ENCODE measurements around the gene PLCL2.
A peak's percentile ranks its signal among the peaks of the same experiment; 100 is the strongest.

Gene PLCL2

DNA sequence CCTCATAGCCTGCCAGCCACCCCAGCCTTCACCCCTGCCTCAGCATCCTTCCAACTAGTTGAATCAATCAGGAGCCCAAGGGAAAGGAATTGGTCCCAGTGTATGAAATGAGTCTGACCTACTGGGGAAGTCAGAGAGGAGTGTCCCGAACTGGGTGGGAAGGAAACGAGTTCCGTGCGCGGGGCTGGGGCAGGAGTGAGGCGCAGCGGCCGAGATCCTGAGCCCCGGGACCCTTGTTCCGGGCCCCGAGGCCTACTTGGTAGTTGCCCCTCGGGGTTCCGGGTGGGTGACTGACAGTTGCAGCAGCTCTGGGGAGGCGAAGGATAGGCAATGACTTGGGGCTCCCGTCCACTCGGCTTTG lies 1.1 kb upstream of the PLCL2 start:
- H3K79me2 ChIP-seq (ENCODE audit: control insufficient read depth, insufficient read depth, low read length, unreplicated experiment): peaks cover 28% of the 10 kb centered on the region
- H3K4me1 ChIP-seq (ENCODE audit: control insufficient read depth, insufficient read depth, low read length, unreplicated experiment): peaks cover 14% of the 10 kb centered on the region
- H3K27me3 ChIP-seq (ENCODE audit: insufficient read depth, low read length): no peaks in the 10 kb centered on the region
- no peak overlapping the region for H3K27ac ChIP-seq (ENCODE audit: low read depth, low read length)
- H2AFZ ChIP-seq (ENCODE audit: low read length, unreplicated experiment): no peak overlapping the region
- H3K36me3 ChIP-seq (ENCODE audit: insufficient read depth, low read length): no peaks in the 10 kb centered on the region
- H3K4me3 ChIP-seq (ENCODE audit: low read depth, low read length): peak overlapping the region; percentile 96

DNA sequence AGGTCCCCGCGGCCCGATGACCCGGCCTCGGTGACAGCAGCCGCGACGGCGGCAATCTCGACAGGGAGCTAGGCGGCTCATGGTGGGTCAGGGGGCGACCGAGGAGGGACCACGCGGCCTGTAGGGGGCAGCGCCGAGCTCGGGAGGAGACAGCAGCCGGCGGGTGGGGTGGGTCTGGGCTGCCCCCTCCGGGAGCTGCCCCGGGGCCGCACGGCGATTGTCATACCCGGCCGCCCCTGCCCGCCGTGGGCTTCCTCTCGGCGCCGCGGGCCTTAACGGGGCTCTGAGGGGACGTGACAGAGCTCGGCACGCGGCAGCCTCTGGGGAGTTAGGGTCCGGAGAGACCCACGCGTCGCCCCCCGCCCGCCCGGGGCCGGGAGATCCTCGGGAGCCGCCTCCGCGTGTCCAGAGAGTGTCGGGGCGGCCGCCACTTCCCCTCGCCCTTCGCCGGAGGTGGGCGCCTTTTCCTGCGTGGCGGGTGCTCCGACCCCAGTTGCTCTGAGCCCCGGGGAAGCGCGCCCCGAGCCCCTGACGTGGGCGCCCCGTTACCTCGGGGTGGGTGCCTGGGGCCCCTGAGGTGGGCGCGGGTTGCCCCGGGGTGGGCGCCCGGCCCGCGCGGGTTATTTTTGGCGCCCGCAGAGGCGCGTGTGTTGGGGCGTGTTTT lies 539 bp upstream of the PLCL2 start:
- Histone ChIP-seq H3K27ac (ENCODE audit: low read depth, low read length) (no peak overlapping the region), H3K4me1 (ENCODE audit: control insufficient read depth, insufficient read depth, low read length, unreplicated experiment) (peaks cover 19% of the 10 kb centered on the region), H3K79me2 (ENCODE audit: control insufficient read depth, insufficient read depth, low read length, unreplicated experiment) (peaks cover 33% of the 10 kb centered on the region), H3K27me3 (ENCODE audit: insufficient read depth, low read length) (no peaks in the 10 kb centered on the region), H2AFZ (ENCODE audit: low read length, unreplicated experiment) (peak overlapping the region; percentile 79), H3K4me3 (ENCODE audit: low read depth, low read length) (peak overlapping the region; percentile 96), H3K36me3 (ENCODE audit: insufficient read depth, low read length) (no peaks in the 10 kb centered on the region)

GRCh38 chr3:16885593-16886302 lies 993 bp downstream of the PLCL2 start:
- Histone ChIP-seq H3K36me3 (ENCODE audit: insufficient read depth, low read length) (no peaks in the 10 kb centered on the region), H3K79me2 (ENCODE audit: control insufficient read depth, insufficient read depth, low read length, unreplicated experiment) (peaks cover 42% of the 10 kb centered on the region), H3K27ac (ENCODE audit: low read depth, low read length) (peak overlapping the region; percentile 9; the same call in 1 of the 2 replicates), H2AFZ (ENCODE audit: low read length, unreplicated experiment) (peak overlapping the region; percentile 97), H3K27me3 (ENCODE audit: insufficient read depth, low read length) (no peaks in the 10 kb centered on the region), H3K4me1 (ENCODE audit: control insufficient read depth, insufficient read depth, low read length, unreplicated experiment) (peaks cover 34% of the 10 kb centered on the region), H3K4me3 (ENCODE audit: low read depth, low read length) (peak overlapping the region; percentile 96)

DNA sequence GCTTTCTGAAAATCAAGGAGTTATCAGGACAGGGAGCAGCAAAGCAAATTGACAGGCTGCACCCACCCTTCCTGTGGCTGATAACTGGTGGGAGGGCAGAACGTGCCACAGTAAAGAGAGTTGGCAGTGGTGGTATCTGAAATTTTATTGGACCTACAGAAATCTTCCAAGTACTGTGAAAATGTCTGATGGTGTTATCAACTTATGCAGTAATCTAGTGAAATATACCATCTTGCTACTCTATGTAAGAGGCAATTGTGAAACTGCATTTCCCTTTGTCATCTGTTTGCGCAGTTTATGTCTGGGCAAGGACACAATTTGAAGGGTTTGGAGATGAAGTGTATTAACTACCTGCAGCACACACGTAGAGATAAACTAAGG lies 1.5 kb downstream of the PLCL2 start:
- peak overlapping the region; percentile 97 for H2AFZ ChIP-seq (ENCODE audit: low read length, unreplicated experiment)
- peak overlapping the region; percentile 9; the same call in 1 of the 2 replicates for H3K27ac ChIP-seq (ENCODE audit: low read depth, low read length)
- peak overlapping the region; percentile 96 for H3K4me3 ChIP-seq (ENCODE audit: low read depth, low read length)
- peaks cover 45% of the 10 kb centered on the region for H3K79me2 ChIP-seq (ENCODE audit: control insufficient read depth, insufficient read depth, low read length, unreplicated experiment)
- H3K27me3 ChIP-seq (ENCODE audit: insufficient read depth, low read length): no peaks in the 10 kb centered on the region
- no peaks in the 10 kb centered on the region for H3K36me3 ChIP-seq (ENCODE audit: insufficient read depth, low read length)
- H3K4me1 ChIP-seq (ENCODE audit: control insufficient read depth, insufficient read depth, low read length, unreplicated experiment): peaks cover 38% of the 10 kb centered on the region

DNA sequence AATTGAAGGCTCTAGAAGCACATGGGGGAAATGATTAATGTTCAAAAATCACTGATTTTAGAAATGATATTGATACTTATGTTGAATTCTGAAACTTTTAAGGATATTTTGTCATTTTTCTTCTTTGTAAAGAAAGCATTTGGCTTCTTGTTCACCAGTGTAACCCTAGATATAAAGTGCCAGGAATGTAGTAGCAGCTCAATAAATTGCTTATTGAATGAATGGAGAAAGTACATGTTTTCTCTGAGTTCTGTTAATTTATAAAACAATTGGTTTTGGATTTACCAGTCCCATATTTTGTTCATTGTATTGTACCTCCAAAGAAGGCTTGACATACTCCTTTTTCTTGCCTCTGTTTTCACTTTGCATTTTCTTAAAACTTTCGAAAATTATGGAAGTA lies 2.4 kb downstream of the PLCL2 start:
- H3K27ac ChIP-seq (ENCODE audit: low read depth, low read length): no peak overlapping the region
- H2AFZ ChIP-seq (ENCODE audit: low read length, unreplicated experiment): peak overlapping the region; percentile 89
- peak overlapping the region; percentile 96 for H3K4me3 ChIP-seq (ENCODE audit: low read depth, low read length)
- H3K27me3 ChIP-seq (ENCODE audit: insufficient read depth, low read length): no peaks in the 10 kb centered on the region
- peaks cover 51% of the 10 kb centered on the region for H3K79me2 ChIP-seq (ENCODE audit: control insufficient read depth, insufficient read depth, low read length, unreplicated experiment)
- H3K36me3 ChIP-seq (ENCODE audit: insufficient read depth, low read length): no peaks in the 10 kb centered on the region
- H3K4me1 ChIP-seq (ENCODE audit: control insufficient read depth, insufficient read depth, low read length, unreplicated experiment): peaks cover 38% of the 10 kb centered on the region

DNA sequence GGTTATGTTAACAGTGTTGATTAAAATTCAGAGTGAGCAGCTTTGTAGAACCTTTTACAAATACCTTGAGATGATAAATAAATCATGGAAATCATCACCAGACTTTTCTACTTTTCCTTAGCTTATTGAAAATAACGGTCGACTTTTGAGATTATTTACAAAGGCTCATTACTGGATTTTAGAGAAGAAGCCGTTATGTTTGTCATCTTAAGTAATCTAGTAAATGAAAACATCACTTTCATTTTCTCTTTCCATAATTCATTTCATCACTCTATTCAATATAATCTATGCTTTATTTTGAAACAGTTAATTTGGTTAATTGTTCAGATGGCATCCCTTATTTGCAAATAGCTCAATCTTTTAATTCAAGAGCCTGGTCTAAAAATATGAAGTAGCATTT lies 3.6 kb downstream of the PLCL2 start:
- Histone ChIP-seq H3K79me2 (ENCODE audit: control insufficient read depth, insufficient read depth, low read length, unreplicated experiment) (peaks cover 59% of the 10 kb centered on the region), H3K4me3 (ENCODE audit: low read depth, low read length) (peak overlapping the region; percentile 96), H3K27ac (ENCODE audit: low read depth, low read length) (peak overlapping the region; percentile 23), H2AFZ (ENCODE audit: low read length, unreplicated experiment) (peak overlapping the region; percentile 89), H3K4me1 (ENCODE audit: control insufficient read depth, insufficient read depth, low read length, unreplicated experiment) (peaks cover 38% of the 10 kb centered on the region), H3K27me3 (ENCODE audit: insufficient read depth, low read length) (no peaks in the 10 kb centered on the region), H3K36me3 (ENCODE audit: insufficient read depth, low read length) (no peaks in the 10 kb centered on the region)

GRCh38 chr3:16888785-16889607 lies 4.2 kb downstream of the PLCL2 start:
- no peaks in the 10 kb centered on the region for H3K36me3 ChIP-seq (ENCODE audit: insufficient read depth, low read length)
- peaks cover 65% of the 10 kb centered on the region for H3K79me2 ChIP-seq (ENCODE audit: control insufficient read depth, insufficient read depth, low read length, unreplicated experiment)
- peak overlapping the region; percentile 89 for H2AFZ ChIP-seq (ENCODE audit: low read length, unreplicated experiment)
- peaks cover 38% of the 10 kb centered on the region for H3K4me1 ChIP-seq (ENCODE audit: control insufficient read depth, insufficient read depth, low read length, unreplicated experiment)
- H3K27me3 ChIP-seq (ENCODE audit: insufficient read depth, low read length): no peaks in the 10 kb centered on the region
- peak overlapping the region; percentile 96 for H3K4me3 ChIP-seq (ENCODE audit: low read depth, low read length)
- peak overlapping the region; percentile 23 for H3K27ac ChIP-seq (ENCODE audit: low read depth, low read length)

- Histone ChIP-seq H2AFZ (ENCODE audit: low read length, unreplicated experiment) (no peak overlapping the region), H3K79me2 (ENCODE audit: control insufficient read depth, insufficient read depth, low read length, unreplicated experiment) (peaks cover 67% of the 10 kb centered on the region), H3K4me1 (ENCODE audit: control insufficient read depth, insufficient read depth, low read length, unreplicated experiment) (peaks cover 38% of the 10 kb centered on the region), H3K36me3 (ENCODE audit: insufficient read depth, low read length) (no peaks in the 10 kb centered on the region), H3K4me3 (ENCODE audit: low read depth, low read length) (no peak overlapping the region), H3K27me3 (ENCODE audit: insufficient read depth, low read length) (no peaks in the 10 kb centered on the region), H3K27ac (ENCODE audit: low read depth, low read length) (no peak overlapping the region)
These were observed 6.0 kb downstream of the PLCL2 start for GRCh38 chr3:16890597-16891333.

DNA sequence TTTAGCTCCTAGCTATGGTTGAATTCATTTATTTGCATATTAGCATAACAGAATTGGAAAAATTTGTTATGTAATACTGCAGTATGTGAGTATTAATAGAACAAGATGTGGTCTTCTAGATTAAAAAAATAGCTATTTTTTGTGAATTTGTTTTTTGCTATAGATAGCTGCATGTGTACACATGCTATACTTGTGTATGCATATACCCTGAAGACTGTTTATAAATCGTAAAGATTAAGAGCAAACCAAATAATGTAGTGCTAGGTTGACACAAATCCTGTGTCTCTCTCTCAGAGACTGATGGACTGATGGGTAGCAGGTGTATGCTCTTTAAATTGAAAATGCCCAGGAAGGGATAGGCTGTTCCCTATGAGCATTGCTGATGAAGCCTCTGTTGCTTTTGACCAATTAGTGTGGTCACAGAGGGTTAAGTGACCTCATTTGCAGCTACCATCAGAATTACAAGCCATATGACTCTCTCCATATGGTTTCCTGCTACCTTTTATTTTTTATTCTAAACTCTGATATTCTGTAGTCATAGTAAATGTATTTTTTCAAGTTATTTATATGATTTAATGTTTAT lies 9.0 kb downstream of the PLCL2 start:
- Histone ChIP-seq H3K4me1 (ENCODE audit: control insufficient read depth, insufficient read depth, low read length, unreplicated experiment) (peaks cover 24% of the 10 kb centered on the region), H3K79me2 (ENCODE audit: control insufficient read depth, insufficient read depth, low read length, unreplicated experiment) (peaks cover 40% of the 10 kb centered on the region), H3K4me3 (ENCODE audit: low read depth, low read length) (no peak overlapping the region)

DNA sequence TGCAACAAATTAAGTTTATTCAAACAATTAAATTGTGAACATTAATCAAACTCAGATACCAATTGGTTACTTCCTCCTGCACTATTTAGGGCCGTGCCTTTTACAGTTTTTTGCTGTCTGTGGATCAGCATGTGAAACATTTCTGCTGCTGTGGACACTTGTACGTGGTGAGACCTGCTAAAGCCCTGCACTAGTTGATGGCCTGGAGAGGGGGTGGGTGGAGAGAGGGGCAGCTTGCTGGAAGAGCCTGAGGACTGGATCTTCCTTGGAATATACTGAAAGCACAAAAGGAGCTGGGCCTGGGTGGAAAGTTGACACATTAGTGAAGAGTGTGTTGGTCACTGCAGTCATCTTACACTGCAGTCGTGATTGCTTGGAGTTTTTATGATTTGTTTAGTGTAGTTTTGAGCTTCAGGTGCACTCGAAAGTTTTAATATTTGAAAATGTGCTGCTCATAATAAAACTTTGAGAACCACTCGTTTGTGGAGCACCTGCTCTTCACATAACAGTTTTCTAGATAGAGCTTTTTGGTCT lies 11.4 kb downstream of the PLCL2 start:
- H3K79me2 ChIP-seq (ENCODE audit: control insufficient read depth, insufficient read depth, low read length, unreplicated experiment): peaks cover 24% of the 10 kb centered on the region
- H3K27ac ChIP-seq (ENCODE audit: low read depth, low read length): no peak overlapping the region
- no peak overlapping the region for H2AFZ ChIP-seq (ENCODE audit: low read length, unreplicated experiment)
- H3K4me3 ChIP-seq (ENCODE audit: low read depth, low read length): no peak overlapping the region
- no peaks in the 10 kb centered on the region for H3K27me3 ChIP-seq (ENCODE audit: insufficient read depth, low read length)
- H3K36me3 ChIP-seq (ENCODE audit: insufficient read depth, low read length): no peaks in the 10 kb centered on the region
- no peaks in the 10 kb centered on the region for H3K4me1 ChIP-seq (ENCODE audit: control insufficient read depth, insufficient read depth, low read length, unreplicated experiment)

More for the DNA sequence above, 9.0 kb downstream of the PLCL2 start:
- H2AFZ ChIP-seq (ENCODE audit: low read length, unreplicated experiment): no peak overlapping the region
- H3K36me3 ChIP-seq (ENCODE audit: insufficient read depth, low read length): no peaks in the 10 kb centered on the region
- no peaks in the 10 kb centered on the region for H3K27me3 ChIP-seq (ENCODE audit: insufficient read depth, low read length)
- no peak overlapping the region for H3K27ac ChIP-seq (ENCODE audit: low read depth, low read length)
